GM23338 (cell line): ENCODE measurements around the gene HOXB6. TPM values are rescaled to one million over a fixed set of nuclear protein-coding genes. Genes with fewer than 3 reads are reported as not detected.

Source experiments
- ATAC-seq: fragments of 200-7000 bp; cut with Tn5 transposase; 3 replicates; pipeline ENCODE4 v1.9.1; 2020
- DNase-seq: peaks from one replicate; pipeline ENCODE4 v3.0.0-alpha.2; 2015; ENCODE audit warnings: low spot score
- H2AFZ ChIP-seq: fragments of 200-600 bp; sonication (generic); 2 replicates; pipeline ENCODE4 v1.8.0; 2016; ENCODE audit warnings: antibody characterized with exemption, mild to moderate bottlenecking, moderate library complexity
- H3F3A ChIP-seq: fragments of 200-600 bp; sonication (generic); replicated peaks from 2 replicates; pipeline ENCODE4 v1.8.0; 2017; ENCODE audit warnings: antibody characterized with exemption, mixed run types, low read depth
- H3K27ac ChIP-seq: fragments of 200-600 bp; sonication (generic); 2 replicates; pipeline ENCODE4 v1.6.1; 2016; ENCODE audit warnings: low read depth
- H3K27me3 ChIP-seq: fragments of 200-600 bp; sonication (generic); 2 replicates; pipeline ENCODE4 v1.8.0; 2016; ENCODE audit warnings: mild to moderate bottlenecking, mixed run types, moderate library complexity; ENCODE audit not compliant: insufficient read depth
- H3K36me3 ChIP-seq: fragments of 200-600 bp; sonication (generic); 2 replicates; pipeline ENCODE4 v1.8.0; 2016; ENCODE audit warnings: mild to moderate bottlenecking; ENCODE audit not compliant: insufficient read depth
- H3K4me1 ChIP-seq: fragments of 200-600 bp; sonication (generic); 2 replicates; pipeline ENCODE4 v1.8.0; 2016; ENCODE audit warnings: mild to moderate bottlenecking, moderate library complexity; ENCODE audit not compliant: insufficient read depth
- H3K4me2 ChIP-seq: fragments of 200-600 bp; sonication (generic); 2 replicates; pipeline ENCODE4 v1.7.1; 2017; ENCODE audit warnings: mixed run types
- H3K4me3 ChIP-seq: fragments of 200-600 bp; sonication (generic); 2 replicates; pipeline ENCODE4 v1.6.1; 2016; ENCODE audit warnings: mixed run types
- H3K79me2 ChIP-seq: fragments of 200-600 bp; sonication (generic); replicated peaks from 2 replicates; pipeline ENCODE4 v1.8.0; 2017; ENCODE audit warnings: mild to moderate bottlenecking; ENCODE audit not compliant: insufficient read depth
- H3K9me2 ChIP-seq: fragments of 200-600 bp; sonication (generic); 2 replicates; pipeline ENCODE4 v1.8.0; 2017; ENCODE audit not compliant: insufficient read depth
- H4K20me1 ChIP-seq: fragments of 200-600 bp; sonication (generic); replicated peaks from 2 replicates; pipeline ENCODE4 v1.8.0; 2017; ENCODE audit warnings: mild to moderate bottlenecking; ENCODE audit not compliant: insufficient read depth
- H3K27ac Mint-ChIP-seq: 2 replicates; pipeline ENCODE4 v1.8.0; 2020; ENCODE audit warnings: inconsistent platforms, mild to moderate bottlenecking, moderate library complexity, mixed read lengths
- H3K27me3 Mint-ChIP-seq: 3 replicates; pipeline ENCODE4 v1.8.0; 2022; ENCODE audit warnings: low read depth, mild to moderate bottlenecking, moderate library complexity, mixed read lengths, inconsistent platforms; ENCODE audit not compliant: insufficient read depth, poor library complexity
- H3K36me3 Mint-ChIP-seq: 3 replicates; pipeline ENCODE4 v1.8.0; 2021; ENCODE audit warnings: low read depth, mild to moderate bottlenecking, inconsistent platforms, moderate library complexity, mixed read lengths
- H3K4me1 Mint-ChIP-seq: 3 replicates; pipeline ENCODE4 v1.8.0; 2020; ENCODE audit warnings: mild to moderate bottlenecking, inconsistent platforms, mixed read lengths
- H3K4me3 Mint-ChIP-seq: 3 replicates; pipeline ENCODE4 v1.8.0; 2021; ENCODE audit warnings: moderate library complexity, mild to moderate bottlenecking, inconsistent platforms, mixed read lengths
- H3K9me3 Mint-ChIP-seq: 3 replicates; pipeline ENCODE4 v1.8.0; 2020; ENCODE audit warnings: moderate library complexity, mild to moderate bottlenecking, inconsistent platforms, mixed read lengths
- EZH2 ChIP-seq: fragments of 200-600 bp; sonication (generic); IDR thresholded peaks from one replicate; pipeline ENCODE4 v1.8.0; 2017; ENCODE audit warnings: antibody characterized with exemption, mild to moderate bottlenecking, low read depth; ENCODE audit not compliant: unreplicated experiment
- EZH2phosphoT487 ChIP-seq: fragments of 200-600 bp; sonication (generic); IDR thresholded peaks from one replicate; pipeline ENCODE4 v1.8.1; 2018; ENCODE audit warnings: antibody characterized with exemption; ENCODE audit not compliant: unreplicated experiment
- JUNB ChIP-seq: IDR thresholded peaks from one replicate; pipeline ENCODE4 v1.6.1; 2016; ENCODE audit warnings: antibody characterized with exemption; ENCODE audit not compliant: unreplicated experiment
- POLR2AphosphoS5 ChIP-seq: IDR thresholded peaks from 2 replicates; pipeline ENCODE4 v1.6.1; 2016; ENCODE audit warnings: antibody characterized with exemption, low read depth
- ZNF114 ChIP-seq: fragments of 250-450 bp; sonication (Bioruptor Pico); IDR thresholded peaks from 2 replicates; pipeline ENCODE4 v1.5.0; 2020; ENCODE audit warnings: mild to moderate bottlenecking, moderate library complexity
- polyA plus RNA-seq: library from polyadenylated mRNA; unstranded; fragments of >200 nt; fragmentation: Nextera tagmentation; extraction: Ambion mirVana; gene quantifications from 2 replicates; pipeline ENCODE4 v1.2.1, GENCODE V29; 2016
- total RNA-seq: library from RNA; depleted of rRNA; stranded (reverse); fragments of >200 nt; shearing (Covaris generic); gene quantifications from 2 replicates; pipeline ENCODE4 v1.2.3, GENCODE V29; 2014

Gene HOXB6
- total and polyA plus RNA-seq, 2 experiments from 2014 or later = not detected

GRCh38 chr17:48587276-48588073, 17.3 kb downstream of the HOXB6 start:
- Mint-ChIP-seq H3K36me3 (no peaks in the 10 kb centered on the region), H3K9me3 (no peaks in the 10 kb centered on the region; the same call in 1 of the 3 replicates), H3K27me3 (peaks cover 100% of the 10 kb centered on the region), H3K27ac (no peak overlapping the region), H3K4me3 (no peak overlapping the region), H3K4me1 (peaks cover 39% of the 10 kb centered on the region)
- Histone ChIP-seq H3F3A (peaks cover 60% of the 10 kb centered on the region), H3K4me1 (peaks cover 54% of the 10 kb centered on the region), H3K4me3 (no peak overlapping the region), H2AFZ (no peak overlapping the region), H4K20me1 (peaks cover 72% of the 10 kb centered on the region), H3K79me2 (no peaks in the 10 kb centered on the region), H3K27me3 (peaks cover 100% of the 10 kb centered on the region), H3K27ac (no peak overlapping the region), H3K36me3 (no peaks in the 10 kb centered on the region), H3K4me2 (no peak overlapping the region), H3K9me2 (no peaks in the 10 kb centered on the region)
- no peak for ATAC-seq
- DNase-seq = no peak
- TF ChIP-seq EZH2 (peak; percentile 88), ZNF114 (CRISPR knock-in tag) (no peak)

- peaks cover 72% of the 10 kb centered on the region for H4K20me1 ChIP-seq
- peak overlapping the region; percentile 81; the same call in 1 of the 2 replicates for H3K4me2 ChIP-seq
- no peaks in the 10 kb centered on the region for H3K36me3 ChIP-seq
- no peak overlapping the region for H3K27ac Mint-ChIP-seq
- H2AFZ ChIP-seq = no peak overlapping the region
- no peak overlapping the region for H3K27ac ChIP-seq
- no peak for TF ChIP-seq EZH2phosphoT487
- TF ChIP-seq EZH2 = peak; percentile 90
- peaks cover 100% of the 10 kb centered on the region for H3K27me3 ChIP-seq
- H3K4me1 Mint-ChIP-seq = peaks cover 40% of the 10 kb centered on the region
- peaks cover 62% of the 10 kb centered on the region for H3F3A ChIP-seq
- H3K79me2 ChIP-seq = no peaks in the 10 kb centered on the region
- ATAC-seq (0 out of 3 replicates have a peak, but pooled peaks have one; percentile 3), DNase-seq (no peak)
- H3K27me3 Mint-ChIP-seq = peaks cover 100% of the 10 kb centered on the region
- no peaks in the 10 kb centered on the region; the same call in 1 of the 3 replicates for H3K9me3 Mint-ChIP-seq
- peak overlapping the region; percentile 60; the same call in 1 of the 3 replicates for H3K4me3 Mint-ChIP-seq
- H3K4me1 ChIP-seq = peaks cover 58% of the 10 kb centered on the region
- no peaks in the 10 kb centered on the region for H3K36me3 Mint-ChIP-seq
- H3K9me2 ChIP-seq = no peaks in the 10 kb centered on the region
- peak overlapping the region; percentile 47; the same call in 1 of the 2 replicates for H3K4me3 ChIP-seq
Observed at GRCh38 chr17:48586355-48587258, 18.2 kb downstream of the HOXB6 start.

GRCh38 chr17:48584223-48584741, 20.5 kb downstream of the HOXB6 start:
- Histone ChIP-seq H3K4me3 (no peak overlapping the region), H3K79me2 (no peaks in the 10 kb centered on the region), H3K9me2 (no peaks in the 10 kb centered on the region), H3K27ac (no peak overlapping the region), H3F3A (peaks cover 68% of the 10 kb centered on the region), H3K4me2 (no peak overlapping the region; the same call in 1 of the 2 replicates), H4K20me1 (peaks cover 84% of the 10 kb centered on the region), H3K4me1 (peaks cover 65% of the 10 kb centered on the region), H3K36me3 (no peaks in the 10 kb centered on the region), H2AFZ (no peak overlapping the region), H3K27me3 (peaks cover 100% of the 10 kb centered on the region)
- H3K4me1 Mint-ChIP-seq = peaks cover 32% of the 10 kb centered on the region
- DNase-seq = no peak
- no peak overlapping the region; the same call in 2 of the 3 replicates for H3K4me3 Mint-ChIP-seq
- TF ChIP-seq ZNF114 (CRISPR knock-in tag) = no peak
- TF ChIP-seq JUNB = no peak
- no peak for TF ChIP-seq POLR2AphosphoS5
- peak; percentile 75 for TF ChIP-seq EZH2
- peaks cover 5% of the 10 kb centered on the region for H3K9me3 Mint-ChIP-seq
- H3K27me3 Mint-ChIP-seq = peaks cover 100% of the 10 kb centered on the region
- H3K36me3 Mint-ChIP-seq = no peaks in the 10 kb centered on the region
- ATAC-seq = no peak
- H3K27ac Mint-ChIP-seq = no peak overlapping the region
